Stimulated activated CD4-positive, alpha-beta T cell treated with anti-CD3 and anti-CD28 coated beads, Interleukin-1b, Interleukin-23, amount 100 ng/mL, for 1 hour (primary cell): ENCODE results near the gene FAM78A.
"Not testable (repeated sequence)": the region's sequence is repeated elsewhere in the genome, so short reads cannot be mapped to it uniquely, and the experiment has no call there.

Source experiments
- DNase-seq, 2 donors: peaks; one replicate each; pipeline ENCODE4 v3.0.0-alpha.2; 2020; ENCODE audit warnings: low read depth in 2 of 2

FAM78A gene

GRCh38 chr9:131281119-131281965 lies 5.0 kb upstream of the FAM78A start:
- no peak for DNase-seq

- no peak for DNase-seq
Observed at GRCh38 chr9:131280660-131281059, 4.3 kb upstream of the FAM78A start.

- DNase-seq = no peak
Observed at GRCh38 chr9:131279863-131280570, 3.7 kb upstream of the FAM78A start.

GRCh38 chr9:131279196-131279862 lies 3.0 kb upstream of the FAM78A start:
- no peak for DNase-seq

GRCh38 chr9:131278702-131279111 lies 2.4 kb upstream of the FAM78A start:
- no peak for DNase-seq

GRCh38 chr9:131277910-131278701 lies 1.8 kb upstream of the FAM78A start:
- DNase-seq = peak in 1 of 2 donors; percentile 34

GRCh38 chr9:131277287-131277909 lies 1.1 kb upstream of the FAM78A start:
- DNase-seq = no peak

GRCh38 chr9:131276891-131277286 lies 579 bp upstream of the FAM78A start:
- DNase-seq = no peak

GRCh38 chr9:131275332-131276093 lies 797 bp downstream of the FAM78A start:
- DNase-seq = no peak

- DNase-seq = no peak
Observed at GRCh38 chr9:131274674-131275331, 1.5 kb downstream of the FAM78A start.

- no peak for DNase-seq
Observed at GRCh38 chr9:131273856-131274673, 2.2 kb downstream of the FAM78A start.

- DNase-seq = no peak
Observed at GRCh38 chr9:131273146-131273855, 3.0 kb downstream of the FAM78A start.

GRCh38 chr9:131272212-131272611 lies 4.1 kb downstream of the FAM78A start:
- DNase-seq = no peak

GRCh38 chr9:131271506-131271931 lies 4.8 kb downstream of the FAM78A start:
- no peak for DNase-seq

GRCh38 chr9:131271016-131271273 lies 5.4 kb downstream of the FAM78A start:
- not testable (repeated sequence) for DNase-seq

GRCh38 chr9:131270171-131271015 lies 5.9 kb downstream of the FAM78A start:
- no peak for DNase-seq
